Stimulated activated CD4-positive, alpha-beta T cell treated with anti-CD3 and anti-CD28 coated beads, Interleukin-1b, Interleukin-23, amount 100 ng/mL, for 4 hours (primary cell): Measurements from ENCODE around the gene TMEM132D.

Experiments used
- DNase-seq, 2 donors: peaks; one replicate each; pipeline ENCODE4 v3.0.0-alpha.2; 2020; ENCODE audit warnings: low read depth in 2 of 2

The TMEM132D gene

GRCh38 chr12:129873111-129873832 lies 30.6 kb downstream of the TMEM132D start:
- DNase-seq, result no peak

- DNase-seq, result no peak
Measured at GRCh38 chr12:129871991-129872972, 31.5 kb downstream of the TMEM132D start.

- no peak for DNase-seq
Measured at GRCh38 chr12:129870796-129871195, 33.0 kb downstream of the TMEM132D start.

DNA sequence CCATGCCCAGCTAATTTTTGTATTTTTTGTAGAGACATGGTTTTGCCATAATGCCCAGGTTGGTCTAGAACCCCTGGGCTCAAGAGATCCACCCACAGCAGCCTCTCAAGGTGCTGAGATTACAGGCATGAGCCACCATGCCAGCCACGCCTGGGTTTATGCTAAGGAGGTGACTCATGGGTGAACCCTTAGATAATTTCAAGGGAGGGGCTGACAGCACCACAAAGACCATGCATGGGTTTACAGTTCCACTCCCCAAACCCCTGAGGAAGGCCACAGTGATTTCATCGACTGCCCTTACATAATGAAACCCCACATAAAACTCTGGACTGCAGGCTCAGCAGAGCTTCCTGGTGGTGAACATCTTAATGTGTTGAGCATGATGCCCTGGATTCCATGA lies 33.7 kb downstream of the TMEM132D start:
- DNase-seq, result no peak

GRCh38 chr12:129868575-129868974 lies 35.2 kb downstream of the TMEM132D start:
- DNase-seq, result no peak

- no peak for DNase-seq
Measured at GRCh38 chr12:129863938-129864337, 39.9 kb downstream of the TMEM132D start.

- DNase-seq, result no peak
Measured at GRCh38 chr12:129862561-129863175, 41.2 kb downstream of the TMEM132D start.

DNA sequence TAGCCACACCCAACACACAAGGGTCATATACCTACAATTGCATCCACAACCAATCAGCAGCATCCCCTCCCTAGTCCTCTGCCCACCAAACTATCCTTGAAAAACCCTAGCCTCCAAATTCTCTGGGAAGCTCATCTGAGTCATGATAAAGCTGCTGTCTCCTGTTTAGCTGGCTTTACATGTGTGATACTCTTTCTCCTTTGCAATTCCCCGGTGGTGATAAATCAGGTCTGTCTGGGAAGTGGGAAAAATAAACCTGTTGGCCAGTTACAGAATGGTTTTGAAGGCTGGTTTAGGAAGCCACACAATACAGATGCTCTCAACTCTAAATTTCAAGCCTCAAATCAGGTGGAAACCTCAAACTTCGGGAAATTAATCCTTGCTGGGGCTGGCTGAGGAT lies 41.9 kb downstream of the TMEM132D start:
- no peak for DNase-seq

GRCh38 chr12:129854591-129854990 lies 49.2 kb downstream of the TMEM132D start:
- DNase-seq, result no peak

- DNase-seq, result no peak
Measured at GRCh38 chr12:129851296-129851695, 52.5 kb downstream of the TMEM132D start.

- no peak for DNase-seq
Measured at GRCh38 chr12:129848876-129849275, 54.9 kb downstream of the TMEM132D start.

- DNase-seq, result no peak
Measured at GRCh38 chr12:129847063-129847462, 56.8 kb downstream of the TMEM132D start.

- no peak for DNase-seq
Measured at GRCh38 chr12:129844662-129845220, 59.1 kb downstream of the TMEM132D start.

DNA sequence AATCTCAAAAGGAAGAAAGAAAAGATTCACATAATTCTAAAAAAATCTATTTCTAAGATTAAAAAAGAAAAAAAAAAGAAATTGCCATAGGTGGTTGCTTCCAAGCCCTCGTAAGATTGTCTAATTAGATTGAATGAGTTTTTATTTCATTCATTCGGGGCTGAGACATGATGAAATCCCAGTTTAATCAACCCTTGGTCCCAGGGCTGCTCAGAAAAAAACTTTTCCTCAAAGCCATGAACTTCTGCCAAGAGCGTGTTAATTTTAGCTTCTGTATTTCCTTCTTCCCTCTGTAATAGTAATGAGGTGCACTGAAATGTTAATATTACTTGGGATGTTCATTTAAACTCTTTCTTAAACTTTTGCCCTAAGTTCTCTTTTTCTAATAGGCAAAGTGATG lies 62.6 kb downstream of the TMEM132D start:
- DNase-seq, result no peak

- no peak for DNase-seq
Measured at GRCh38 chr12:129840145-129840884, 63.5 kb downstream of the TMEM132D start.

GRCh38 chr12:129839679-129840078 lies 64.1 kb downstream of the TMEM132D start:
- DNase-seq, result no peak

DNA sequence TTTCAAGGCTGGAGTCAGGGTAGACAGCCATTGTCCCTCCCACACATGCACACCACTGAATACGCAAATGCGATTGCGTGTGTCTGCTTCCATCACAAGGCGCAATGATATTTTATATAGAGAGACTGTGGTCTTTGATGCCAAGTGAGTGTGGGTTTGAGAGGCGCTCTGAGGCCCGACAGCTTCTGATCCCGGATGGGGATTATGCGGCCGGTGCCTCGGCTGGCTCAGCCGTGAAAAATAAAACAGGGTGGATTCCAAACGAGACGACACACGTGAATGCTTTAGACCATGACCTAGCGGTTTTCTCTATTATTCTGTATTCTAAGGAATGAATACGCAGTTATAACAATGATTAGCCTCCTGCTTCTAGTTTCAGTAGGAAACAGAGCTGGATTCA lies 72.5 kb downstream of the TMEM132D start:
- no peak for DNase-seq

DNA sequence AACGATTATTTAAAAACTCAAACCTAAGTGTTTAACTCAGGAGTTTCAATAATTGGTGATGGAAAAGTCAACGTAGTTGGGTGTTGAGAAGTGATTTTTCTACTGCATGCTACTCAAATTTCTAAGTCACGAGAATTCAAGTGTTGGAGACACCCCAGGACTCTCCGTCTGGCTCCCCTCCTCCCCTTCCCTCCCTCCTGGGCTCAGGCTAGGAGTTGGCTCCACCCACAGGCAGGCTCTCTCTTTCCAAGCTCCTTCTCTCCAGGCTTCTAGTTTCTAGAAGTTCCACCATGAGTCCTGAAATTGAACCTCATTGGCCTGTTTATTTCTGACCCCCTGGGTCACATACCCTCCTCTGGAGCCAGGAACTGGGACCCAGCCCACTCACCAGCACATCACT lies 73.0 kb downstream of the TMEM132D start:
- DNase-seq, result no peak

GRCh38 chr12:129827866-129828384 lies 75.9 kb downstream of the TMEM132D start:
- no peak for DNase-seq

GRCh38 chr12:129827102-129827865 lies 76.5 kb downstream of the TMEM132D start:
- no peak for DNase-seq
